HCT116 (cell line): ENCODE results near the gene TIMM10B. TPM values are rescaled to one million over a fixed set of nuclear protein-coding genes. Genes with fewer than 3 reads are reported as not detected.

Source experiments
- ATAC-seq: fragments of 200-7000 bp; cut with Tn5 transposase; 2 replicates; pipeline ENCODE4 v1.9.1; 2020; ENCODE audit warnings: mild to moderate bottlenecking, moderate library complexity
- Bru-seq: library from RNA; stranded (reverse); fragments of 400-500 nt; gene quantifications from one replicate; lab custom pipeline; 2021; lab: Mats Ljungman, UMichigan
- BruChase-seq, 2 experiments: library from RNA; stranded (reverse); fragments of 400-500 nt; gene quantifications; one replicate each; lab custom pipeline; 2021; lab: Mats Ljungman, UMichigan
- BruUV-seq: library from RNA; stranded (reverse); fragments of 400-500 nt; replicated peaks from 2 replicates; lab custom pipeline; 2021; lab: Mats Ljungman, UMichigan
- CTCF ChIA-PET: fragments of 300-600 bp; sonication (Branson Sonifier 250); formaldehyde crosslinking; loops from one replicate; lab custom pipeline; 2021; ENCODE audit warnings: antibody characterized with exemption; lab: Charles Lee
- POLR2A ChIA-PET: fragments of 300-600, 350-600 bp; sonication (Branson Sonifier 250); formaldehyde crosslinking; loops from one replicate; lab custom pipeline; 2021; ENCODE audit warnings: antibody characterized with exemption; lab: Charles Lee
- RAD21 ChIA-PET, 2 experiments: fragments of 300-600 bp; sonication (Branson Sonifier 250); formaldehyde crosslinking; loops; one replicate each; lab custom pipeline; 2023; ENCODE audit warnings: low total read pairs in 2 of 2; ENCODE audit not compliant: uncharacterized antibody in 2 of 2, unreplicated experiment in 2 of 2, low non-redundant PET in 1 of 2; lab: Charles Lee
- DNase-seq: peaks from one replicate; pipeline ENCODE4 v3.0.0-alpha.2; 2010; ENCODE audit warnings: low read depth, low spot score
- H2AFZ ChIP-seq: fragments of 200-600 bp; shearing (Covaris generic), sonication (generic); 2 replicates; pipeline ENCODE4 v1.6.1; 2017; ENCODE audit warnings: low read depth, mixed run types, mixed read lengths, antibody characterized with exemption, low read length; ENCODE audit not compliant: poor library complexity, severe bottlenecking
- H3K27ac ChIP-seq: 2 replicates; pipeline ENCODE4 v1.5.1; 2012; ENCODE audit warnings: low read depth, low read length
- H3K27me3 ChIP-seq: fragments of 200-600 bp; sonication (generic); 2 replicates; pipeline ENCODE4 v1.6.1; 2016; ENCODE audit warnings: mixed run types, low read length, mixed read lengths; ENCODE audit not compliant: insufficient read depth
- H3K36me3 ChIP-seq, 2 experiments: fragments of 200-500 bp in 1 of 2; fragments of 200-600 bp in 1 of 2; sonication (Bioruptor generic) in 1 of 2; sonication (generic) in 1 of 2; 2 replicates each; pipeline versions ENCODE4 v1.5.1 to v1.6.1; 2014 to 2016; ENCODE audit warnings: low read length in 2 of 2, inconsistent platforms in 1 of 2, mixed read lengths in 1 of 2, mixed run types in 1 of 2; ENCODE audit not compliant: insufficient read depth in 2 of 2, control insufficient read depth in 1 of 2
- H3K4me1 ChIP-seq, 2 experiments: fragments of 200-600 bp in 1 of 2; sonication (generic) in 1 of 2; 2 replicates each; pipeline versions ENCODE4 v1.5.1 to v1.6.1; 2012 to 2017; ENCODE audit warnings: low read length in 2 of 2, inconsistent platforms in 1 of 2, mild to moderate bottlenecking in 1 of 2, mixed read lengths in 1 of 2, mixed run types in 1 of 2, moderate library complexity in 1 of 2; ENCODE audit not compliant: insufficient read depth in 2 of 2, control insufficient read depth in 1 of 2
- H3K4me2 ChIP-seq: fragments of 200-600 bp; sonication (generic); 2 replicates; pipeline ENCODE4 v1.6.1; 2017; ENCODE audit warnings: mixed run types, low read length, mixed read lengths
- H3K4me3 ChIP-seq, 2 experiments: fragments of 200-600 bp in 1 of 2; sonication (generic) in 1 of 2; replicated peaks in 1 of 2; 2 replicates each; pipeline ENCODE4 v1.5.1; 2011 to 2016; ENCODE audit warnings: low read length in 2 of 2, control low read depth in 1 of 2, low read depth in 1 of 2, mild to moderate bottlenecking in 1 of 2, mixed read lengths in 1 of 2, mixed run types in 1 of 2
- H3K79me2 ChIP-seq: fragments of 200-600 bp; sonication (generic); 2 replicates; pipeline ENCODE4 v1.6.1; 2017; ENCODE audit warnings: mild to moderate bottlenecking, mixed run types, low read length, moderate library complexity, mixed read lengths; ENCODE audit not compliant: insufficient read depth
- H3K9ac ChIP-seq: fragments of 200-600 bp; sonication (generic); 2 replicates; pipeline ENCODE4 v1.6.1; 2016; ENCODE audit warnings: low read length, mixed read lengths
- H3K9me2 ChIP-seq: fragments of 200-600 bp; sonication (generic), shearing (Covaris generic); 2 replicates; pipeline ENCODE4 v1.6.1; 2017; ENCODE audit warnings: mixed run types, mild to moderate bottlenecking, moderate library complexity; ENCODE audit not compliant: insufficient read depth
- H3K9me3 ChIP-seq, 2 experiments: fragments of 200-500 bp in 1 of 2; fragments of 200-600 bp in 1 of 2; sonication (Bioruptor generic) in 1 of 2; sonication (generic) in 1 of 2; 2 replicates each; pipeline ENCODE4 v1.6.1; 2014 to 2017; ENCODE audit warnings: low read length in 2 of 2, mixed read lengths in 2 of 2, inconsistent platforms in 1 of 2, low read depth in 1 of 2, mild to moderate bottlenecking in 1 of 2, mixed run types in 1 of 2, moderate library complexity in 1 of 2; ENCODE audit not compliant: control insufficient read depth in 1 of 2, insufficient read depth in 1 of 2
- H4K20me1 ChIP-seq: fragments of 200-600 bp; sonication (generic), shearing (Covaris generic); 2 replicates; pipeline ENCODE4 v1.6.1; 2017; ENCODE audit warnings: mixed run types, mild to moderate bottlenecking, moderate library complexity; ENCODE audit not compliant: insufficient read depth
- CTCF ChIP-seq, 3 experiments: fragments of 200-600 bp in 1 of 3; sonication (generic) in 1 of 3; IDR thresholded peaks in 2 of 3; conservative IDR thresholded peaks in 1 of 3; 2 replicates each; pipeline ENCODE4 v1.5.1; 2012 to 2017; ENCODE audit warnings: low read depth in 2 of 3, low read length in 2 of 3, antibody characterized with exemption in 1 of 3, borderline replicate concordance in 1 of 3, control low read depth in 1 of 3, mild to moderate bottlenecking in 1 of 3, mixed read lengths in 1 of 3, mixed run types in 1 of 3, moderate library complexity in 1 of 3; ENCODE audit not compliant: insufficient read depth in 1 of 3
- EZH2phosphoT487 ChIP-seq: fragments of 200-600 bp; IDR thresholded peaks from 2 replicates; pipeline ENCODE4 v1.6.1; 2018; ENCODE audit warnings: antibody characterized with exemption, borderline replicate concordance
- JUND ChIP-seq: IDR thresholded peaks from 2 replicates; pipeline ENCODE4 v1.6.1; 2012
- POLR2A ChIP-seq: IDR thresholded peaks from 2 replicates; pipeline ENCODE4 v1.7.0; 2011; ENCODE audit warnings: borderline replicate concordance; ENCODE audit not compliant: insufficient read depth, insufficient read length; ENCODE audit errors: extremely low read depth
- POLR2AphosphoS5 ChIP-seq: IDR thresholded peaks from 2 replicates; pipeline ENCODE4 v1.6.1; 2011; ENCODE audit warnings: mild to moderate bottlenecking, low read depth, low read length, moderate library complexity
- REST ChIP-seq: IDR thresholded peaks from 2 replicates; pipeline ENCODE4 v1.6.1; 2012; ENCODE audit warnings: low read depth
- SIN3A ChIP-seq: IDR thresholded peaks from 2 replicates; pipeline ENCODE4 v1.6.1; 2012; ENCODE audit warnings: low read depth
- SP1 ChIP-seq: IDR thresholded peaks from 2 replicates; pipeline ENCODE4 v1.6.1; 2012; ENCODE audit warnings: low read depth
- SRF ChIP-seq: IDR thresholded peaks from 2 replicates; pipeline ENCODE4 v1.6.1; 2012; ENCODE audit warnings: low read depth
- TCF7L2 ChIP-seq: IDR thresholded peaks from 2 replicates; pipeline ENCODE4 v1.7.0; 2011; ENCODE audit warnings: borderline replicate concordance, inconsistent platforms; ENCODE audit not compliant: insufficient read depth, insufficient read length; ENCODE audit errors: extremely low read depth
- YY1 ChIP-seq: IDR thresholded peaks from 2 replicates; pipeline ENCODE4 v1.6.1; 2011; ENCODE audit warnings: low read length, low read depth, moderate library complexity, mild to moderate bottlenecking; ENCODE audit not compliant: insufficient replicate concordance; ENCODE audit errors: extremely low read depth
- ZFX ChIP-seq: fragments of 450-650 bp; IDR thresholded peaks from 2 replicates; pipeline ENCODE4 v1.6.1; 2017
- intact Hi-C: fragments of 100-400 bp; cut with micrococcal nuclease; formaldehyde crosslinking; loops from 2 replicates; pipeline ENCODE4 v1.10.0; 2022
- long read RNA-seq: library from polyadenylated mRNA; unstranded; transcript quantifications from one replicate; pipeline ENCODE4 v2.0.0, GENCODE V29; 2021; ENCODE audit not compliant: unreplicated experiment
- polyA plus RNA-seq: library from polyadenylated mRNA; unstranded; fragments of >200 nt; gene quantifications from 2 replicates; pipeline ENCODE4 v1.2.1, GENCODE V29; 2012; ENCODE audit warnings: missing spikeins
- total RNA-seq: library from RNA; stranded (reverse); gene quantifications from one replicate; pipeline ENCODE4 v1.2.1, GENCODE V29; 2021; ENCODE audit not compliant: unreplicated experiment
- TF ChIP-seq, protein P1 (sequence below): IDR thresholded peaks from 2 replicates; pipeline ENCODE4 v1.6.1; 2011; ENCODE audit warnings: mild to moderate bottlenecking, low read length, moderate library complexity; ENCODE audit not compliant: insufficient replicate concordance; ENCODE audit errors: extremely low read depth
- TF ChIP-seq, protein P2 (sequence below): IDR thresholded peaks from 2 replicates; pipeline ENCODE4 v1.6.1; 2012

The TIMM10B gene
- total RNA-seq (22.9 TPM), Bru-seq, nascent RNA (percentile 97 among the genes with signal in this experiment), BruChase-seq, experiment 1, labeled RNA remaining after a 6-hour chase (percentile 98 among the genes with signal in this experiment), BruChase-seq, experiment 2, labeled RNA remaining after a 2-hour chase (percentile 99 among the genes with signal in this experiment)
- polyA plus RNA-seq, result 16.8 and 20.5 TPM in 2 replicates
- long read RNA-seq, transcript TIMM10B-201 (3 exons, 2,840 nt), result major isoform, 30 of 36 reads
- long read RNA-seq, partial matches to known transcripts, result 2 of 36 reads
- long read RNA-seq, other reads (novel, unspliced or antisense), result 2 of 36 reads

GRCh38 chr11:6481012-6481923 lies at the start of gene TIMM10B, which contains the start of gene ARFIP2:
Gene TIMM10B, plus strand, starts transcription at chr11:6481501. Its CDS starts 16 bp downstream, at chr11:6481517.
Gene ARFIP2, minus strand, starts transcription at chr11:6481331. Its CDS starts 910 bp downstream, at chr11:6480421.
- H3K27me3 ChIP-seq, result no peaks in the 10 kb centered on the region
- peak within 1 kb of the TSS; percentile 93 for H3K9ac ChIP-seq
- peak within 1 kb of the TSS; percentile 57 for H3K27ac ChIP-seq
- ChIA-PET RAD21 (interaction anchor here in 1 of 2 experiments (1.1 kb wide), 1 partner anchor 202 kb away, joined by 3 read pairs; the partner anchor contains the start of gene MRPL17), CTCF (interaction anchor here (1.0 to 1.5 kb wide), 3 partner anchors 24 to 102 kb away, joined by 3 to 11 read pairs (median 6); no protein-coding TSS in a partner anchor), POLR2A (interaction anchor here (0.9 to 1.1 kb wide), 5 partner anchors 9 to 102 kb away, joined by 4 to 7 read pairs (median 5); partner anchors contain the start of gene APBB1)
- no peaks in the 10 kb centered on the region for H3K9me2 ChIP-seq
- peaks cover 52% of the 10 kb centered on the region for H3K79me2 ChIP-seq
- no peak within 1 kb of the TSS for H2AFZ ChIP-seq
- intact Hi-C loops, result loop anchor here (2.0 kb wide), 2 partner anchors 92 to 124 kb away; no protein-coding TSS in a partner anchor
- BruUV-seq, result TSS peak; percentile 41
- no peaks in the 10 kb centered on the region for H3K9me3 ChIP-seq
- peaks cover 13 to 21% of the 10 kb centered on the region in 2 experiments; a peak in 3 of 4 replicates for H3K4me1 ChIP-seq
- H3K36me3 ChIP-seq, result peaks cover 22 to 65% of the 10 kb centered on the region in 2 experiments
- peak within 1 kb of the TSS; percentile 93 for H3K4me2 ChIP-seq
- peak within 1 kb of the TSS; percentile 86 to 96 for H3K4me3 ChIP-seq
- ATAC-seq (peak; percentile 94), DNase-seq (peak; percentile 94)
- no peaks in the 10 kb centered on the region; the same call in 1 of the 2 replicates for H4K20me1 ChIP-seq
- TF ChIP-seq POLR2A (peak; percentile 75), YY1 (peak; percentile 9), ZFX (peak; percentile 70), SIN3A (peak; percentile 96), EZH2phosphoT487 (no peak), SP1 (peak; percentile 86), JUND (no peak), TCF7L2 (peak; percentile 31), CTCF (IDR thresholded peaks at IDR 0.05 in 2 of 3, conservative IDR thresholded peaks at IDR 0.05 in 1 of 3; ENCODE audit: borderline replicate concordance in 1 of 3, insufficient read depth in 1 of 3, low read depth in 2 of 3, low read length in 2 of 3) (no peak), SRF (peak; percentile 73; the same call in 1 of the 2 replicates), POLR2AphosphoS5 (peak; percentile 81), REST (no peak)
- TF ChIP-seq, protein P1, sequence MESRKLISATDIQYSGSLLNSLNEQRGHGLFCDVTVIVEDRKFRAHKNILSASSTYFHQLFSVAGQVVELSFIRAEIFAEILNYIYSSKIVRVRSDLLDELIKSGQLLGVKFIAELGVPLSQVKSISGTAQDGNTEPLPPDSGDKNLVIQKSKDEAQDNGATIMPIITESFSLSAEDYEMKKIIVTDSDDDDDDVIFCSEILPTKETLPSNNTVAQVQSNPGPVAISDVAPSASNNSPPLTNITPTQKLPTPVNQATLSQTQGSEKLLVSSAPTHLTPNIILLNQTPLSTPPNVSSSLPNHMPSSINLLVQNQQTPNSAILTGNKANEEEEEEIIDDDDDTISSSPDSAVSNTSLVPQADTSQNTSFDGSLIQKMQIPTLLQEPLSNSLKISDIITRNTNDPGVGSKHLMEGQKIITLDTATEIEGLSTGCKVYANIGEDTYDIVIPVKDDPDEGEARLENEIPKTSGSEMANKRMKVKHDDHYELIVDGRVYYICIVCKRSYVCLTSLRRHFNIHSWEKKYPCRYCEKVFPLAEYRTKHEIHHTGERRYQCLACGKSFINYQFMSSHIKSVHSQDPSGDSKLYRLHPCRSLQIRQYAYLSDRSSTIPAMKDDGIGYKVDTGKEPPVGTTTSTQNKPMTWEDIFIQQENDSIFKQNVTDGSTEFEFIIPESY, result peak; percentile 90
- TF ChIP-seq, protein P2, sequence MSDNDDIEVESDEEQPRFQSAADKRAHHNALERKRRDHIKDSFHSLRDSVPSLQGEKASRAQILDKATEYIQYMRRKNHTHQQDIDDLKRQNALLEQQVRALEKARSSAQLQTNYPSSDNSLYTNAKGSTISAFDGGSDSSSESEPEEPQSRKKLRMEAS, result peak; percentile 93
